Measurements from ENCODE around the gene SAMD1.

SAMD1 gene

GRCh38 chr19:14090509-14091080, at the start of gene SAMD1:
Gene SAMD1, minus strand, starts transcription at chr19:14090751.
- H2AFZ ChIP-seq (ENCODE audit: low read length, unreplicated experiment) = peak within 1 kb of the TSS; percentile 25

GRCh38 chr19:14139944-14140343, 49.4 kb upstream of the SAMD1 start:
- Histone ChIP-seq H3K27me3 (ENCODE audit: insufficient read depth, low read length) (no peaks in the 10 kb centered on the region), H3K79me2 (ENCODE audit: control insufficient read depth, insufficient read depth, low read length, unreplicated experiment) (peaks cover 12% of the 10 kb centered on the region), H3K4me1 (ENCODE audit: control insufficient read depth, insufficient read depth, low read length, unreplicated experiment) (peaks cover 15% of the 10 kb centered on the region), H2AFZ (ENCODE audit: low read length, unreplicated experiment) (no peak overlapping the region), H3K36me3 (ENCODE audit: insufficient read depth, low read length) (no peaks in the 10 kb centered on the region), H3K27ac (ENCODE audit: low read depth, low read length) (no peak overlapping the region), H3K4me3 (ENCODE audit: low read depth, low read length) (no peak overlapping the region)

More at GRCh38 chr19:14090509-14091080, at the start of gene SAMD1:
- Histone ChIP-seq H3K36me3 (ENCODE audit: insufficient read depth, low read length) (peaks cover 7% of the 10 kb centered on the region; the same call in 1 of the 2 replicates), H3K79me2 (ENCODE audit: control insufficient read depth, insufficient read depth, low read length, unreplicated experiment) (no peaks in the 10 kb centered on the region), H3K27ac (ENCODE audit: low read depth, low read length) (peak within 1 kb of the TSS; percentile 48), H3K27me3 (ENCODE audit: insufficient read depth, low read length) (no peaks in the 10 kb centered on the region), H3K4me1 (ENCODE audit: control insufficient read depth, insufficient read depth, low read length, unreplicated experiment) (no peaks in the 10 kb centered on the region), H3K4me3 (ENCODE audit: low read depth, low read length) (peak within 1 kb of the TSS; percentile 87)

GRCh38 chr19:14138576-14139265, 48.2 kb upstream of the SAMD1 start:
- no peaks in the 10 kb centered on the region for H3K36me3 ChIP-seq (ENCODE audit: insufficient read depth, low read length)
- peaks cover 19% of the 10 kb centered on the region for H3K4me1 ChIP-seq (ENCODE audit: control insufficient read depth, insufficient read depth, low read length, unreplicated experiment)
- H2AFZ ChIP-seq (ENCODE audit: low read length, unreplicated experiment) = peak overlapping the region; percentile 68
- peaks cover 17% of the 10 kb centered on the region for H3K79me2 ChIP-seq (ENCODE audit: control insufficient read depth, insufficient read depth, low read length, unreplicated experiment)
- H3K27me3 ChIP-seq (ENCODE audit: insufficient read depth, low read length) = no peaks in the 10 kb centered on the region
- peak overlapping the region; percentile 40; the same call in 1 of the 2 replicates for H3K4me3 ChIP-seq (ENCODE audit: low read depth, low read length)
- peak overlapping the region; percentile 84 for H3K27ac ChIP-seq (ENCODE audit: low read depth, low read length)

GRCh38 chr19:14136509-14137281, 46.1 kb upstream of the SAMD1 start, which contains the start of gene ASF1B:
Gene ASF1B, minus strand, starts transcription at chr19:14136589. Its CDS starts 133 bp downstream, at chr19:14136456.
- Histone ChIP-seq H3K4me1 (ENCODE audit: control insufficient read depth, insufficient read depth, low read length, unreplicated experiment) (peaks cover 19% of the 10 kb centered on the region), H3K36me3 (ENCODE audit: insufficient read depth, low read length) (no peaks in the 10 kb centered on the region), H3K27me3 (ENCODE audit: insufficient read depth, low read length) (no peaks in the 10 kb centered on the region), H3K79me2 (ENCODE audit: control insufficient read depth, insufficient read depth, low read length, unreplicated experiment) (peaks cover 17% of the 10 kb centered on the region), H2AFZ (ENCODE audit: low read length, unreplicated experiment) (peak within 1 kb of the TSS; percentile 80), H3K27ac (ENCODE audit: low read depth, low read length) (peak within 1 kb of the TSS; percentile 84), H3K4me3 (ENCODE audit: low read depth, low read length) (peak within 1 kb of the TSS; percentile 92)

- H2AFZ ChIP-seq (ENCODE audit: low read length, unreplicated experiment) = no peak overlapping the region
Measured at GRCh38 chr19:14135985-14136508, 45.5 kb upstream of the SAMD1 start.

GRCh38 chr19:14135355-14135754, 44.8 kb upstream of the SAMD1 start:
- Histone ChIP-seq H2AFZ (ENCODE audit: low read length, unreplicated experiment) (no peak overlapping the region), H3K4me1 (ENCODE audit: control insufficient read depth, insufficient read depth, low read length, unreplicated experiment) (peaks cover 19% of the 10 kb centered on the region), H3K79me2 (ENCODE audit: control insufficient read depth, insufficient read depth, low read length, unreplicated experiment) (peaks cover 17% of the 10 kb centered on the region), H3K4me3 (ENCODE audit: low read depth, low read length) (peak overlapping the region; percentile 92), H3K36me3 (ENCODE audit: insufficient read depth, low read length) (no peaks in the 10 kb centered on the region), H3K27me3 (ENCODE audit: insufficient read depth, low read length) (no peaks in the 10 kb centered on the region), H3K27ac (ENCODE audit: low read depth, low read length) (no peak overlapping the region)

More at GRCh38 chr19:14135985-14136508, 45.5 kb upstream of the SAMD1 start:
- H3K27me3 ChIP-seq (ENCODE audit: insufficient read depth, low read length) = no peaks in the 10 kb centered on the region
- peak overlapping the region; percentile 19; the same call in 1 of the 2 replicates for H3K27ac ChIP-seq (ENCODE audit: low read depth, low read length)
- H3K79me2 ChIP-seq (ENCODE audit: control insufficient read depth, insufficient read depth, low read length, unreplicated experiment) = peaks cover 17% of the 10 kb centered on the region
- H3K36me3 ChIP-seq (ENCODE audit: insufficient read depth, low read length) = no peaks in the 10 kb centered on the region
- peaks cover 19% of the 10 kb centered on the region for H3K4me1 ChIP-seq (ENCODE audit: control insufficient read depth, insufficient read depth, low read length, unreplicated experiment)
- peak overlapping the region; percentile 92 for H3K4me3 ChIP-seq (ENCODE audit: low read depth, low read length)

- Histone ChIP-seq H3K79me2 (ENCODE audit: control insufficient read depth, insufficient read depth, low read length, unreplicated experiment) (no peaks in the 10 kb centered on the region), H3K4me1 (ENCODE audit: control insufficient read depth, insufficient read depth, low read length, unreplicated experiment) (no peaks in the 10 kb centered on the region), H2AFZ (ENCODE audit: low read length, unreplicated experiment) (no peak overlapping the region), H3K27ac (ENCODE audit: low read depth, low read length) (no peak overlapping the region), H3K4me3 (ENCODE audit: low read depth, low read length) (no peak overlapping the region), H3K27me3 (ENCODE audit: insufficient read depth, low read length) (no peaks in the 10 kb centered on the region), H3K36me3 (ENCODE audit: insufficient read depth, low read length) (no peaks in the 10 kb centered on the region)
Measured at GRCh38 chr19:14127929-14128509, 37.5 kb upstream of the SAMD1 start.

GRCh38 chr19:14127176-14127575, 36.6 kb upstream of the SAMD1 start:
- Histone ChIP-seq H3K27me3 (ENCODE audit: insufficient read depth, low read length) (no peaks in the 10 kb centered on the region), H3K27ac (ENCODE audit: low read depth, low read length) (no peak overlapping the region), H3K36me3 (ENCODE audit: insufficient read depth, low read length) (no peaks in the 10 kb centered on the region), H2AFZ (ENCODE audit: low read length, unreplicated experiment) (no peak overlapping the region), H3K79me2 (ENCODE audit: control insufficient read depth, insufficient read depth, low read length, unreplicated experiment) (no peaks in the 10 kb centered on the region), H3K4me1 (ENCODE audit: control insufficient read depth, insufficient read depth, low read length, unreplicated experiment) (no peaks in the 10 kb centered on the region), H3K4me3 (ENCODE audit: low read depth, low read length) (no peak overlapping the region)

GRCh38 chr19:14122924-14123323, 32.4 kb upstream of the SAMD1 start:
- H3K4me3 ChIP-seq (ENCODE audit: low read depth, low read length) = no peak overlapping the region
- no peaks in the 10 kb centered on the region for H3K27me3 ChIP-seq (ENCODE audit: insufficient read depth, low read length)
- peaks cover 12% of the 10 kb centered on the region for H3K4me1 ChIP-seq (ENCODE audit: control insufficient read depth, insufficient read depth, low read length, unreplicated experiment)
- H2AFZ ChIP-seq (ENCODE audit: low read length, unreplicated experiment) = no peak overlapping the region
- no peaks in the 10 kb centered on the region for H3K36me3 ChIP-seq (ENCODE audit: insufficient read depth, low read length)
- no peak overlapping the region for H3K27ac ChIP-seq (ENCODE audit: low read depth, low read length)
- H3K79me2 ChIP-seq (ENCODE audit: control insufficient read depth, insufficient read depth, low read length, unreplicated experiment) = no peaks in the 10 kb centered on the region

GRCh38 chr19:14120497-14120780, 29.9 kb upstream of the SAMD1 start:
- H3K4me3 ChIP-seq (ENCODE audit: low read depth, low read length) = no peak overlapping the region
- no peak overlapping the region for H3K27ac ChIP-seq (ENCODE audit: low read depth, low read length)
- H2AFZ ChIP-seq (ENCODE audit: low read length, unreplicated experiment) = no peak overlapping the region
- H3K4me1 ChIP-seq (ENCODE audit: control insufficient read depth, insufficient read depth, low read length, unreplicated experiment) = peaks cover 17% of the 10 kb centered on the region
- H3K36me3 ChIP-seq (ENCODE audit: insufficient read depth, low read length) = no peaks in the 10 kb centered on the region
- H3K79me2 ChIP-seq (ENCODE audit: control insufficient read depth, insufficient read depth, low read length, unreplicated experiment) = peaks cover 20% of the 10 kb centered on the region
- H3K27me3 ChIP-seq (ENCODE audit: insufficient read depth, low read length) = no peaks in the 10 kb centered on the region

Measured in ACC112 (cell line).